GM19193 (cell line): ENCODE measurements around the gene ZNF595.

Experiments used
- POLR2A ChIP-seq: IDR thresholded peaks from 4 replicates; pipeline ENCODE4 v1.6.1; 2011; ENCODE audit not compliant: insufficient read depth, insufficient read length; ENCODE audit errors: extremely low read depth

Gene ZNF595

GRCh38 chr4:125091-125771 lies 72.1 kb downstream of the ZNF595 start:
- no peak for TF ChIP-seq POLR2A

- TF ChIP-seq POLR2A = no peak
Observed at GRCh38 chr4:125833-126232, 72.7 kb downstream of the ZNF595 start.

GRCh38 chr4:132483-132882 lies 79.4 kb downstream of the ZNF595 start:
- TF ChIP-seq POLR2A = no peak
